Mesodermal cell (in vitro differentiated cells): ENCODE results near the gene CYP1B1.

Source experiments
- H3K27ac ChIP-seq: 2 replicates; pipeline ENCODE4 v1.7.0; 2013; ENCODE audit warnings: mild to moderate bottlenecking, low read depth, low read length, moderate library complexity; ENCODE audit not compliant: severe bottlenecking
- H3K36me3 ChIP-seq: 2 replicates; pipeline ENCODE4 v1.7.1; 2013; ENCODE audit warnings: mild to moderate bottlenecking, low read length, moderate library complexity; ENCODE audit not compliant: control insufficient read depth, insufficient read depth
- H3K4me1 ChIP-seq: one replicate; pipeline ENCODE4 v1.7.1; 2013; ENCODE audit warnings: mild to moderate bottlenecking, low read length; ENCODE audit not compliant: insufficient read depth, control insufficient read depth, poor library complexity, severe bottlenecking
- H3K4me3 ChIP-seq: 2 replicates; pipeline ENCODE4 v1.7.0; 2013; ENCODE audit warnings: low read length, control low read depth, mild to moderate bottlenecking; ENCODE audit not compliant: insufficient read depth, poor library complexity, severe bottlenecking; ENCODE audit errors: extremely low read depth
- H3K9me3 ChIP-seq: 2 replicates; pipeline ENCODE4 v1.7.1; 2013; ENCODE audit warnings: mild to moderate bottlenecking, low read length, moderate library complexity; ENCODE audit not compliant: control insufficient read depth
- WGBS, 2 experiments: methylation state at CpG; one replicate each; pipeline ENCODE4 v1.1.5; 2013; ENCODE audit warnings: missing lambda C conversion rate in 2 of 2; ENCODE audit not compliant: insufficient coverage in 2 of 2; 5-methylcytosine and 5-hydroxymethylcytosine counted together

CYP1B1 gene

DNA sequence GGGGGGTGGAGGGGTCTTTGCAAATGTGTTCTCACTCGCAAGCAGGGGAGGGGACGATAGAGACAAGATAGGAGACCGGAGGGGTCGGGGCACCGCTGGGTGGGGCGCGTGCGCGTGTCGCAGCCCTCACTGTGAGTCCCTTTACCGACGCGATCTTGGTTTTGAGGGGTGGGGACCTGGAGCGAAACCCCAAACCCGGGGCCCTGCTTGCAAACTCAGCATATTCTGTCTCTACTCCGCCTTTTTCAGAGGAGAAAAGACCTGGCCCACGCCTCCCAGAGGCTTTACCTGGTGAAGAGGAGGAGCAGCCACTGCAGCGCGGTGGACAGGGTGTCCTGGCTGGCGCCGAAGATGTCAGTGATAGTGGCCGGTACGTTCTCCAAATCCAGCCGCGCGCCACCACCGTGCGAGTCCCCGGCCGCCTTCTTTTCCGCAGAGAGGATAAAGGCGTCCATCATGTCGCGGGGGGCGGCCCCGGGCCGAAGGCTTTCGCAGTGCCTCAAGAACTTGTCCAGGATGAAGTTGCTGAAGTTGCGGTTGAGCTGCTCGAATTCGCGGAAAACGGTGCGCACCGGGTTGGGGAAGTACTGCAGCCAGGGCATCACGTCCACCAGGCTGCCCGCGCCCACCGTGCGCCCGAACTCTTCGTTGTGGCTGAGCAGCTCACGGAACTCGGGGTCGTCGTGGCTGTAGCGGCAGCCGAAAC, 1.7 kb downstream of the CYP1B1 start:
- peaks cover 14% of the 10 kb centered on the region for H3K4me1 ChIP-seq
- H3K4me3 ChIP-seq: peak overlapping the region; percentile 23
- no peaks in the 10 kb centered on the region for H3K9me3 ChIP-seq
- H3K36me3 ChIP-seq: no peaks in the 10 kb centered on the region
- 13% methylated on average over 43 to 52 of the region's 58 CpGs for WGBS, 2 experiments
- no peak overlapping the region for H3K27ac ChIP-seq

DNA sequence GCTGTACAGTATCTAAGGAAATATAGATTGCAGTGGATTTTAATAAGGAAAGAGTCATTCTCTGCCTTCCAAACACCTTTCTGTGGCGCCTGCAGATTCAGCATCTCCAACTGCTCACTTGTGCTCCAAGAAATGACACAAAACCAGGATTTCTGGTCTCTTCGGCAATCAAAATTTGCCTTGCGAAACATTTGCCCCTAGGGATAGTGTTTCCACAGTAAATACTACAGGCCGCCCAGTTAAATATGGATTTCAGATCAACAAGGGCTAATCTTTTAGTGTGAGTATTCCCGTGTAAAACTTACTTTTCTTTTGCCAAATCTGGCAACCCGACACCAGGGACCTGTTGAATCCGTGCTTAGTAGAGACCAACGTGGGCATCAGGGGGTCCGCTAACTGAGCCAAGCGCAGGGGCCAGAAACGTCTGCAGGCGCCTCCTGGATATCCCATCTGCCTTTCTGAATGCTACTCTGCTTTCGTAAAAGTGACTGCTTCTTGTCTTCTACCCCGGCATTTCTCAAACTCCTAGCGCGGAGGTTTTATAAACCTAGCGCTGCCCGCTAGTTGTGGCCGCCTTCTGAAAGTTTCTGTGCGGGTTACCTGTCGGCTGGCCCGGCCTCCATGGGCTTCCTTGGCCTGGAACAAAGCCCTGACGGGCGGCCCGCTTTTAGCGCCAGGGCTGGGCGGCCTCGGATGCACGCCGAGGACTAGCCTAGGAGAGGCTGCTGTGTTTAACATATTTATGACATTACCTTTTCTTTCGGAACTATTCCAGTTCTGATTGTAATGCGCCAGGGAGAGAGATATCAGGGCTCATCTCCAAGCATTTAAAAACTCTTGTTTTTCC, 2.5 kb downstream of the CYP1B1 start:
- Histone ChIP-seq H3K27ac (no peak overlapping the region), H3K9me3 (no peaks in the 10 kb centered on the region), H3K4me3 (peak overlapping the region; percentile 23), H3K4me1 (peaks cover 14% of the 10 kb centered on the region), H3K36me3 (no peaks in the 10 kb centered on the region)
- 29 to 39% methylated on average over 22 of the region's 32 CpGs for WGBS, 2 experiments

DNA sequence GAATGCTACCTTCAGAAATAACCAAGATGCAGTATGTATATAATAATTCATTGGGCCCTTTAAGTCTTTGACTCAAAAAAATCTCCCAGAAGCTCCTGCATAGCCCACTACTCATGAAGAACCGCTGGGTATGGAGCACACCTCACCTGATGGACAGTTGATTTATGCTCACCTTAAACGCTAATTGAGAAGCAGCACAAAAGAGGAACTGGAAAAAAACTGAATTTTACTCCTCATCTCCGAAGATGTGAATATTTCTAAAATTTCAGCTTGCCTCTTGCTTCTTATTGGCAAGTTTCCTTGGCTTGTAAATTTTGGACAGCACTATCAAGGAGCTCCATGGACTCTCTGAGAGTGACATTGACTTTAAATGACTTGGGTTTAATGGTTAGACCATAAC, 5.5 kb downstream of the CYP1B1 start:
- WGBS, 2 experiments: 90% methylated on average over 3 of the region's 3 CpGs
- no peaks in the 10 kb centered on the region for H3K36me3 ChIP-seq
- peaks cover 8% of the 10 kb centered on the region for H3K4me1 ChIP-seq
- no peaks in the 10 kb centered on the region for H3K9me3 ChIP-seq
- H3K27ac ChIP-seq: no peak overlapping the region
- no peak overlapping the region for H3K4me3 ChIP-seq

DNA sequence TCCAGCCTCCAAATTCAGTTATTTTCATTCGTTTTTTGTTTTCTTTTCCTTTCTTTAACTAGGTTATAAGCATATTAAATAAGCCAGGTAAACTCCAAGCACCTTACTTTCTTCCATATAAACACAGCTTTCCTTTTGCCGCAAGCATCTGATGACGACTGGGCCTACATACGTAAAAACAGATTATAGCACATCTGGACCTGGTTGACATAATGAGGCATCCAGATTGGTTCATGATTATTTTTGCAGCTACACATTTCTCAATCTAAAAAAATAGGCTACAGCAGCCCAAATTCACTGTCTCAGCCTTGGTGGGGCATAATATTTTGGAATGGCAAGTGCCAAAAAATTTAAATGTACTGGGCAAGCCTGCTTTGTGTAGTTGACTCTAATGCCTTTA, 7.7 kb downstream of the CYP1B1 start:
- Histone ChIP-seq H3K4me3 (no peak overlapping the region), H3K4me1 (peaks cover 1% of the 10 kb centered on the region), H3K27ac (no peak overlapping the region), H3K9me3 (no peaks in the 10 kb centered on the region), H3K36me3 (no peaks in the 10 kb centered on the region)
- 82 to 100% methylated on average over 2 to 3 of the region's 4 CpGs for WGBS, 2 experiments

DNA sequence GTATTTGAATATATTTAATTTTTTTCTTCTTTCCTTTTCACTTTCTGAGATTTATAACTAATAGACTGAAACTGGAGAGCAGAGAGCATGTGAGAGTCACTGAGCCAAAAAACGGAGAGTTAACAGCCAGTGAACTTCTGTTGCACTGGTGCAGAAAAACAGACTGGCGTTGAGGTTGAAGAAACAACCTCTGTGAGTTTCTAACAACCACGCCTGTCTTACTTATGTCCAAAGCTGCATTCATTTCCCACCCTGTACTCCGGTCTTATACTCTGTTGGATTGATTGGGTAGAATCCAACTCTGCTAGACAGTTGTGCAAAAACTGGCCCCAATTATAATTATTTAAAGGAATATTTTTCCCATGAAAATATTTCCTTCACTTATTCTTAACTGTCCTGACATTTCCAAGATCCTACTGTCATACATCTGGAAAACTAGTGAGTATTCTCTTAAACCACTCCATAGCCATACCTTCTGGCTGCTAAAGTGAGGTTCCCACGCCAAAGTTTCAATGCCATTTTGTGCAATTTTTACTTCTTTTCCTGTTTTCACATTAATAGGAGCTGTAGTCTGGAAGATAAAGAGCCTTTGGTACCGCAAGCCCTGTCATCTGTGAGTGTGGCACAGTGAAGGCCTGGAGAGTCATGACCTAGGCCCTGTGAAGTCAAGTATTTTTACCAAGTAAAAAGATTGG, 9.4 kb downstream of the CYP1B1 start:
- Histone ChIP-seq H3K9me3 (no peaks in the 10 kb centered on the region), H3K36me3 (no peaks in the 10 kb centered on the region), H3K27ac (no peak overlapping the region), H3K4me3 (no peak overlapping the region), H3K4me1 (no peaks in the 10 kb centered on the region)
- 57 to 95% methylated on average over 1 to 3 of the region's 6 CpGs for WGBS, 2 experiments

DNA sequence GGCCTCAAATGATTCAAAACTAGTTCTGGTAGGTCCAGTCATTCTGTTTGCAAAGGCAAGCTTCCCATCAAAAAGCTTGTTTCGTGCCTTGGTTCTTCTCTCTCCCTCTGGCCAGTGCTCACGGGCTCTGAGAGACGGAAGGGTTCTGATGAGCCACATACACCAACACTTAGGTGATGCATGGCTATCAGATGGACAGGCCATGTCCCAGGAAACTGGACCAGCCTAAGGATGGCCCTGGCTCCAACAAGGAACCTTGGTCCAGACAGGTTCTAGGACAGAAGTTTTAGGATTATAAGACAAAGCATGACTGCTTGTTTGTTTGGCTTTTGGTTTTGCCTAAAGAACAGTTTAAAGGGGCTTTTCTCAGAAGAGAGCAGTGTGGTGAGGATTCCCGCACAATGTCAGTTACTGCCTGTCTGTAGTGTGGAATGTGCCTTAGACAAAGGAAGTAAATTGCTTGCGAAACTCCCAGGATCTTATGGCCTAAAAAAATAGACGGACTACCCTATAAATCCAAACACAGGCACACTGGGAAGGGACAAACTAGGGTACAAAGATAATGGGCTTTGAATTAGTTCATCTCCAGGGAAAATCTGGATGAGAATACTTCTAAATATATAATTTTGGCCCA, 10.3 kb downstream of the CYP1B1 start:
- no peaks in the 10 kb centered on the region for H3K36me3 ChIP-seq
- no peak overlapping the region for H3K27ac ChIP-seq
- no peaks in the 10 kb centered on the region for H3K4me1 ChIP-seq
- no peak overlapping the region for H3K4me3 ChIP-seq
- 70 to 79% methylated on average over 2 of the region's 6 CpGs for WGBS, 2 experiments
- H3K9me3 ChIP-seq: no peaks in the 10 kb centered on the region

DNA sequence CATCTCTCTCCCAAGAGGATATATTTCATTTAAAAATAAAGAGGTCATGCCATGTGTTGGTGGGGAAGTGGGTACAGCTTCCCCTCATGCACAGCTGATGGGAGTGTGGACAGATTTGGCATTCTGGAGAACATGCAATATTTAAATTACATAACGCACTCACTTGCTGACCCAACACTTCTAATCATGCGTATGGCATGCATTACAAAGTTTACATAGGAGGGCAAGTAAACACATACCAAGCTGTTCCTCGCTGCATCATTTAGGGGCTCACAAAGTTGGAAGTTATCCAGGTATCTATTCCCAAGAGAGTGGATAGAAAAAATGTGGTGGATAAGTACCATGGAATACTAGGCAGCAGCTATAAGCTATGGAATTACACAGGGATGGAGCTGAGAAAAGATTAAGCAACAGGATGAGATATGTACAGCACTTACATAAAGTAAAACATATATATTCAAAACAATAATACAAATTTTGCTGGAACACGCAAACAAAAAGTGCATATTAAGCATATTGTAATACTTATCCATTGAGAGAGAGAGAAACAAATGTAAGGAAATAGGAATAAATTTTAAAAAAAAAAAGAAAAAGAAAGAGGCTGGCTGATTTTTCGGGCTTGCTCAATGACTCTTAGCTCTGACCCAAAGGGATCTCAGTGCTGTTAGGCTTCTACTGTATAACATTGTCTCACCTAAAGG, 11.0 kb downstream of the CYP1B1 start:
- 93 to 94% methylated on average over 3 to 4 of the region's 5 CpGs for WGBS, 2 experiments
- no peaks in the 10 kb centered on the region for H3K4me1 ChIP-seq
- H3K27ac ChIP-seq: no peak overlapping the region
- no peaks in the 10 kb centered on the region for H3K36me3 ChIP-seq
- no peak overlapping the region for H3K4me3 ChIP-seq
- H3K9me3 ChIP-seq: no peaks in the 10 kb centered on the region

DNA sequence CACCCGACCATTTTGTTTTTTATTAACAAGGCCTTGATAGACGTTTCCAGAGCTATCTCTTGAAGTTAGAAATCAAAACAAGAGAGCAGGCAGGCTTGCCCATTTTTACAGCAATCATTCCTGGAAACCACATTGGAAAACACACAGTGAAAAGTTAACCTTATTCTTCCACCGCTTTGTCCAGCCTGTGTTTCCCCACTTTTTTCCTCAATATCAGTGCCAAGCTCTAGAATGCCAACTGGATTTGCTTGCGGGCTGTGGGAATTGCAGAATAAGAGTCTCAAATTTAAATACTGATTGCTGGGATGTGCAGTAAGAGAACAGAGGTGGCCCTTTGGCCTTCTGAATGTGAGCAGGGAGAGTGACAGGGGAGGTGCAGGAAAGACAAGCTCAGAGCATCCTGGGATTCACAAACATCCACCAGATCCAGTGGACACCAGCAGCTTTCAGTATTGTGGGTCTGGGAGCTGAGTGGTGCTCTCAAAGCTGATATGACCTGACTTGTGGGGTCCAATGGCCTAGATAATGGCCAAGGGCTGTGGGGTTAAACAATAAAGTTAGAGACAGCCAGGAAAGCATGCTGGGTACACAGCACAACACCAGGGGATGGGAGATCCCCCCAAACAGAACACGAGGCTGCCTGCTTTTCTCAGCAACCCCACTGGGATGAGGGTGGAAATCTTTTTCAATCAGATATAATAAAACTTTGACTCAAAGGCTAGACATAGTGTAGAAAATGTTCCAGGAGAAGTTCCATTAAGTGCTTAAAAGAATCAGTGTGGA, 15.5 kb downstream of the CYP1B1 start:
- no peak overlapping the region for H3K27ac ChIP-seq
- H3K4me3 ChIP-seq: no peak overlapping the region
- H3K36me3 ChIP-seq: no peaks in the 10 kb centered on the region
- 91 to 94% methylated on average over 4 of the region's 5 CpGs for WGBS, 2 experiments
- peaks cover 3% of the 10 kb centered on the region for H3K4me1 ChIP-seq
- no peaks in the 10 kb centered on the region for H3K9me3 ChIP-seq

DNA sequence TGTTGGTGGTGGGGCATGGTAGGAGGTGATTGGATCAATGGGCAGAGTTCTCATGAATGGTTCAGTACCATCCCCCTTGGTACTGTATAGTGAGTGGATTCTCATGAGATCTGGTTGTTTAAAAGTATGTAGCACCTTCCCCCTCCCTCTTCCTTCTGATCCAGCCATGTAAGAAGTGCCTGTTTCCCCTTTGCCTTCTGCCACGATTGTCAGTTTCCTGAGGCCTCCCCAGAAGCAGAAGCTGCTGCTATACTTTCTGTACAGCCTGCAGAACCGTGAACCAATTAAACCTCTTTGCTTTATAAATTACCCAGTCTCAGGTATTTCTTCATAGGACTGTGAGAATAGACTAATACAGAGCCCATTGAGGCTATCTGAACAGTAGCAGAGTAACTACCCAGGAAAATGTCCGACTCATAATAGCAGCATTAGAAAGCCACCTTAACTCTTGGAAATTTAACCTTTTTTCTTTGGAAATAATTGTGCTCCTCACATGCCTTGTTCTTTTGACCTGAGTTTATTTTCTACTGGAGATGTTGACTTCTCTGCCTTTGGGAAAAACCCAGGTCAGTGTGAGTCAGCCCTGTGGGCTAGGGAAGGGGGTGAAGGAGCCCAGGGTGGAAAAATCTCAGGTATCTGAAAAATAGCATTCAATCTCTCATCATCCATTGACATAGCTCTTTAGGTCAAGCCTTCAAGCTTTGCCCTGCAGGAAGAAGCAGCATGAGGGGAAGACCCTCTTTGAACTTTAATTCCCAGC, 18.1 kb downstream of the CYP1B1 start:
- Histone ChIP-seq H3K4me1 (peaks cover 3% of the 10 kb centered on the region), H3K36me3 (no peaks in the 10 kb centered on the region), H3K4me3 (no peak overlapping the region), H3K9me3 (no peaks in the 10 kb centered on the region), H3K27ac (no peak overlapping the region)
- WGBS, 2 experiments: 69 to 90% methylated on average over 2 to 3 of the region's 3 CpGs
